IMR-90 (cell line): ENCODE data around the gene SHB. TPM values are rescaled to one million over a fixed set of nuclear protein-coding genes. Genes with fewer than 3 reads are reported as not detected.

Source experiments
- ATAC-seq: fragments of 200-7000 bp; cut with Tn5 transposase; 2 replicates; pipeline ENCODE4 v1.9.1; 2020; ENCODE audit warnings: low read depth, mild to moderate bottlenecking, moderate library complexity
- BruUV-seq: library from RNA; stranded (reverse); fragments of 400-500 nt; replicated peaks from 2 replicates; lab custom pipeline; 2021; lab: Mats Ljungman, UMichigan
- CTCF ChIA-PET: fragments of 300-600 bp; formaldehyde crosslinking; extraction: SDS; loops from one replicate; lab custom pipeline; 2021; ENCODE audit warnings: antibody characterized with exemption; lab: Yijun Ruan, JAX
- POLR2A ChIA-PET: fragments of 300-600 bp; sonication (Branson Sonifier 250); formaldehyde crosslinking; loops from one replicate; lab custom pipeline; 2022; ENCODE audit warnings: antibody characterized with exemption; ENCODE audit not compliant: unreplicated experiment; lab: Charles Lee
- DNase-seq: peaks from one replicate; pipeline ENCODE4 v3.0.0; 2013
- H2AFZ ChIP-seq: replicated peaks from 2 replicates; pipeline ENCODE3; 2013; ENCODE audit warnings: low read length, mild to moderate bottlenecking; ENCODE audit not compliant: poor library complexity
- H2AK5ac ChIP-seq: 2 replicates; pipeline ENCODE4 v1.6.1; 2013; ENCODE audit warnings: low read depth, low read length, inconsistent platforms
- H2AK9ac ChIP-seq: replicated peaks from 2 replicates; pipeline ENCODE3; 2013; ENCODE audit warnings: mild to moderate bottlenecking, low read depth, low read length, moderate library complexity; ENCODE audit not compliant: poor library complexity
- H2BK120ac ChIP-seq: 2 replicates; pipeline ENCODE4 v1.6.1; 2013; ENCODE audit warnings: low read depth, low read length, inconsistent platforms
- H2BK15ac ChIP-seq: 3 replicates; pipeline ENCODE4 v1.6.1; 2013; ENCODE audit warnings: low read depth, low read length, inconsistent platforms
- H2BK20ac ChIP-seq: 2 replicates; pipeline ENCODE4 v1.6.1; 2013; ENCODE audit warnings: low read depth, mild to moderate bottlenecking, inconsistent platforms, low read length, moderate library complexity
- H2BK5ac ChIP-seq: 2 replicates; pipeline ENCODE4 v1.6.1; 2013; ENCODE audit warnings: mild to moderate bottlenecking, low read depth, low read length, inconsistent platforms; ENCODE audit not compliant: poor library complexity, severe bottlenecking
- H3K14ac ChIP-seq: replicated peaks from 2 replicates; pipeline ENCODE4 v1.6.1; 2013; ENCODE audit warnings: low read depth, low read length, inconsistent platforms
- H3K18ac ChIP-seq: 2 replicates; pipeline ENCODE4 v1.6.1; 2013; ENCODE audit warnings: low read depth, low read length, control low read depth
- H3K23ac ChIP-seq: 2 replicates; pipeline ENCODE4 v1.6.1; 2013; ENCODE audit warnings: low read depth, low read length, inconsistent platforms
- H3K27ac ChIP-seq: 2 replicates; pipeline ENCODE4 v1.5.1; 2013; ENCODE audit warnings: mild to moderate bottlenecking, control low read depth, low read length; ENCODE audit not compliant: insufficient read depth
- H3K27me3 ChIP-seq: 2 replicates; pipeline ENCODE4 v1.6.1; 2013; ENCODE audit warnings: low read length; ENCODE audit not compliant: control insufficient read depth, insufficient read depth
- H3K36me3 ChIP-seq: 2 replicates; pipeline ENCODE4 v1.6.1; 2013; ENCODE audit warnings: low read length, mixed read lengths; ENCODE audit not compliant: control insufficient read depth, insufficient read depth
- H3K4ac ChIP-seq: 2 replicates; pipeline ENCODE4 v1.6.1; 2013; ENCODE audit warnings: low read depth, low read length, inconsistent platforms
- H3K4me1 ChIP-seq: 2 replicates; pipeline ENCODE4 v1.6.1; 2013; ENCODE audit warnings: low read length, mixed read lengths; ENCODE audit not compliant: control insufficient read depth, insufficient read depth
- H3K4me2 ChIP-seq: 2 replicates; pipeline ENCODE4 v1.6.1; 2013; ENCODE audit warnings: low read depth, mild to moderate bottlenecking, control low read depth, low read length, moderate library complexity
- H3K4me3 ChIP-seq: 2 replicates; pipeline ENCODE4 v1.5.1; 2013; ENCODE audit warnings: low read depth, mild to moderate bottlenecking, control low read depth, low read length, moderate library complexity; ENCODE audit not compliant: insufficient read depth
- H3K56ac ChIP-seq: 2 replicates; pipeline ENCODE4 v1.6.1; 2013; ENCODE audit warnings: low read length, inconsistent platforms; ENCODE audit not compliant: insufficient read depth; ENCODE audit errors: extremely low read depth
- H3K79me1 ChIP-seq, 2 experiments: 2 replicates each; pipeline ENCODE4 v1.6.1; 2013; ENCODE audit warnings: low read length in 2 of 2, inconsistent platforms in 1 of 2, low read depth in 1 of 2
- H3K9ac ChIP-seq: 2 replicates; pipeline ENCODE4 v1.6.1; 2013; ENCODE audit warnings: low read depth, low read length, control low read depth
- H3K9me1 ChIP-seq: 2 replicates; pipeline ENCODE4 v1.6.1; 2013; ENCODE audit warnings: low read length, inconsistent platforms; ENCODE audit not compliant: insufficient read depth
- H3K9me3 ChIP-seq: 2 replicates; pipeline ENCODE4 v1.6.1; 2013; ENCODE audit warnings: low read length; ENCODE audit not compliant: control insufficient read depth, insufficient read depth
- H4K20me1 ChIP-seq: 2 replicates; pipeline ENCODE4 v1.6.1; 2013; ENCODE audit warnings: low read length, inconsistent platforms; ENCODE audit not compliant: insufficient read depth
- H4K5ac ChIP-seq: 2 replicates; pipeline ENCODE4 v1.6.1; 2013; ENCODE audit warnings: mild to moderate bottlenecking, low read depth, low read length, control low read depth
- H4K8ac ChIP-seq, 2 experiments: 2 replicates each; pipeline ENCODE4 v1.6.1; 2013; ENCODE audit warnings: low read depth in 2 of 2, low read length in 2 of 2, control low read depth in 1 of 2, inconsistent platforms in 1 of 2
- H4K91ac ChIP-seq: 2 replicates; pipeline ENCODE4 v1.6.1; 2013; ENCODE audit warnings: low read depth, low read length, inconsistent platforms; ENCODE audit not compliant: insufficient read depth
- CEBPB ChIP-seq: IDR thresholded peaks from 2 replicates; pipeline ENCODE4 v1.6.1; 2012; ENCODE audit warnings: low read depth, low read length, improper control_type of control experiment
- WGBS, 2 experiments: methylation state at CpG; one replicate each; pipeline versions ENCODE4 v1.1.5 to v1.1.7; 2013; ENCODE audit warnings: missing lambda C conversion rate in 2 of 2; ENCODE audit not compliant: insufficient read length in 1 of 2; ENCODE audit errors: extremely low coverage in 2 of 2; 5-methylcytosine and 5-hydroxymethylcytosine counted together
- dilution Hi-C: fragments of 300-500 bp; cut with HindIII; formaldehyde crosslinking; loops from one replicate; pipeline ENCODE4 v1.14.3; 2018; ENCODE audit warnings: low sequenced_read_pairs; ENCODE audit not compliant: unreplicated experiment
- in situ Hi-C: fragments of 300-500 bp; cut with MboI; formaldehyde crosslinking; loops from 3 replicates; pipeline ENCODE4 v1.14.3; 2019; ENCODE audit warnings: low sequenced_read_pairs, inconsistent platforms, mixed read lengths
- intact Hi-C: fragments of 100-400 bp; cut with micrococcal nuclease; formaldehyde crosslinking; loops from 2 replicates; pipeline ENCODE4 v1.10.0; 2022
- polyA plus RNA-seq, 3 experiments: library from polyadenylated mRNA; depleted of rRNA; stranded (reverse); fragments of >200 nt; gene quantifications; 2 replicates each; pipeline ENCODE4 v1.2.3, GENCODE V29; 2012; ENCODE audit warnings: low replicate concordance in 1 of 3
- total RNA-seq: library from RNA; depleted of rRNA; stranded (reverse); fragments of >200 nt; gene quantifications from 2 replicates; pipeline ENCODE4 v1.2.3, GENCODE V29; 2012

Gene SHB
- total and polyA plus RNA-seq, 2 of the 4 experiments (the other 2 are of a cell fraction), result 6.1 to 20.4 TPM

- Histone ChIP-seq H2BK15ac (peak overlapping the region; percentile 60; the same call in 1 of the 3 replicates), H3K27me3 (no peaks in the 10 kb centered on the region), H3K9me3 (no peaks in the 10 kb centered on the region), H3K79me1 (peaks cover 45 to 89% of the 10 kb centered on the region in 2 experiments), H3K4me1 (peaks cover 48% of the 10 kb centered on the region), H2BK120ac (no peak overlapping the region), H4K5ac (no peak overlapping the region; the same call in 1 of the 2 replicates), H3K4me3 (no peak overlapping the region), H3K18ac (no peak overlapping the region), H2BK20ac (no peak overlapping the region), H3K14ac (peak overlapping the region; percentile 68; the same call in 1 of the 2 replicates), H3K23ac (peak overlapping the region; percentile 24; the same call in 1 of the 2 replicates), H2AK9ac (no peak overlapping the region), H3K9me1 (peaks cover 52% of the 10 kb centered on the region), H3K27ac (peak overlapping the region; percentile 28), H3K4ac (peak overlapping the region; percentile 50; the same call in 1 of the 2 replicates), H3K4me2 (no peak overlapping the region), H4K20me1 (peaks cover 26% of the 10 kb centered on the region), H2BK5ac (peak overlapping the region; percentile 17), H3K36me3 (peaks cover 40% of the 10 kb centered on the region), H3K56ac (no peak overlapping the region), H4K8ac (peak overlapping the region in 1 of 2 experiments; percentile 74; a peak in 3 of 4 replicates), H2AFZ (no peak overlapping the region), H4K91ac (peak overlapping the region; percentile 54; the same call in 1 of the 2 replicates), H2AK5ac (peak overlapping the region; percentile 29; the same call in 1 of the 2 replicates), H3K9ac (no peak overlapping the region)
- dilution Hi-C loops (no loop called here), intact Hi-C loops (loop anchor here (5.0 kb wide), 1 partner anchor 38 kb away; no protein-coding TSS in a partner anchor), in situ Hi-C loops (no loop called here)
- no peak for DNase-seq
- CTCF ChIA-PET, result interaction anchor here (0.6 kb wide), 1 partner anchor 117 kb away, joined by 4 read pairs; no protein-coding TSS in a partner anchor
- 94% methylated on average over 4 of the region's 11 CpGs; no CpG with 5 or more reads in 1 of the 2 experiments for WGBS, 2 experiments
- BruUV-seq, result no TSS peak
- ATAC-seq, result no peak
- TF ChIP-seq CEBPB, result no peak
- POLR2A ChIA-PET, result no interaction called here
These were observed 99.3 kb downstream of the SHB start for GRCh38 chr9:37969558-37970300.
